Astrocyte of the hippocampus (primary cell): ENCODE results near the gene SPRYD4.
"Not testable (repeated sequence)": the region's sequence is repeated elsewhere in the genome, so short reads cannot be mapped to it uniquely, and the experiment has no call there.

Experiments used
- DNase-seq: peaks from one replicate; pipeline ENCODE4 v3.0.0; 2011; ENCODE audit warnings: low read depth, low spot score

The SPRYD4 gene

GRCh38 chr12:56476972-56477432 lies 8.6 kb downstream of the SPRYD4 start:
- DNase-seq: no peak

- no peak for DNase-seq
These were observed 9.3 kb downstream of the SPRYD4 start for GRCh38 chr12:56477521-56478225.

- no peak for DNase-seq
These were observed 11.2 kb downstream of the SPRYD4 start for GRCh38 chr12:56479625-56480024.

- DNase-seq: no peak
These were observed 16.2 kb downstream of the SPRYD4 start for GRCh38 chr12:56484566-56484965.

GRCh38 chr12:56486694-56487093 lies 18.3 kb downstream of the SPRYD4 start:
- no peak for DNase-seq

- DNase-seq: peak; percentile 49
These were observed 19.2 kb downstream of the SPRYD4 start for GRCh38 chr12:56487448-56488040.

GRCh38 chr12:56488041-56488955 lies 19.9 kb downstream of the SPRYD4 start, which contains the start of gene GLS2:
GLS2 (minus strand) TSS chr12:56488161; CDS start chr12:56488118, 43 bp downstream.
- DNase-seq: peak; percentile 89

GRCh38 chr12:56490360-56490759 lies 22.0 kb downstream of the SPRYD4 start:
- no peak for DNase-seq

- DNase-seq: not testable (repeated sequence)
These were observed 25.2 kb downstream of the SPRYD4 start for GRCh38 chr12:56493409-56494105.

GRCh38 chr12:56494106-56494415 lies 25.7 kb downstream of the SPRYD4 start:
- not testable (repeated sequence) for DNase-seq

- not testable (repeated sequence) for DNase-seq
These were observed 26.1 kb downstream of the SPRYD4 start for GRCh38 chr12:56494481-56494880.

- peak; percentile 29 for DNase-seq
These were observed 28.3 kb downstream of the SPRYD4 start for GRCh38 chr12:56496704-56497103.

GRCh38 chr12:56498126-56498902 lies 29.9 kb downstream of the SPRYD4 start:
- not testable (repeated sequence) for DNase-seq

- DNase-seq: not testable (repeated sequence)
These were observed 31.1 kb downstream of the SPRYD4 start for GRCh38 chr12:56499452-56499851.

GRCh38 chr12:56499879-56500278 lies 31.5 kb downstream of the SPRYD4 start:
- not testable (repeated sequence) for DNase-seq

GRCh38 chr12:56510786-56511185 lies 42.4 kb downstream of the SPRYD4 start:
- DNase-seq: no peak

GRCh38 chr12:56514014-56514318 lies 45.6 kb downstream of the SPRYD4 start:
- not testable (repeated sequence) for DNase-seq

GRCh38 chr12:56517854-56518253 lies 49.5 kb downstream of the SPRYD4 start:
- DNase-seq: no peak

GRCh38 chr12:56518570-56518969 lies 50.2 kb downstream of the SPRYD4 start:
- DNase-seq: peak; percentile 50

- DNase-seq: no peak
These were observed 51.7 kb downstream of the SPRYD4 start for GRCh38 chr12:56520048-56520447.

GRCh38 chr12:56520506-56520905 lies 52.1 kb downstream of the SPRYD4 start:
- no peak for DNase-seq
